DND-41 (cell line): Measurements from ENCODE around the gene MACO1.
"Not testable (repeated sequence)": the region's sequence is repeated elsewhere in the genome, so short reads cannot be mapped to it uniquely, and the experiment has no call there.

ENCODE experiments used
- CTCF ChIP-seq: IDR thresholded peaks from 2 replicates; pipeline ENCODE4 v1.5.1; 2012; ENCODE audit warnings: borderline replicate concordance, low read length, moderate library complexity, mild to moderate bottlenecking; ENCODE audit not compliant: poor library complexity, severe bottlenecking; ENCODE audit errors: extremely low read depth
- EZH2 ChIP-seq: IDR thresholded peaks from 3 replicates; pipeline ENCODE4 v1.6.1; 2012; ENCODE audit warnings: borderline replicate concordance, low read depth, mild to moderate bottlenecking, moderate library complexity, low read length, inconsistent platforms; ENCODE audit not compliant: severe bottlenecking

GRCh38 chr1:25398079-25398478, 32.6 kb upstream of the MACO1 start:
- not testable (repeated sequence) for TF ChIP-seq CTCF, EZH2
